HCT116 (cell line): ENCODE results near the gene UBE3C. TPM values are rescaled to one million over a fixed set of nuclear protein-coding genes. Genes with fewer than 3 reads are reported as not detected.

Source experiments
- ATAC-seq: fragments of 200-7000 bp; cut with Tn5 transposase; 2 replicates; pipeline ENCODE4 v1.9.1; 2020; ENCODE audit warnings: mild to moderate bottlenecking, moderate library complexity
- BruUV-seq: library from RNA; stranded (reverse); fragments of 400-500 nt; replicated peaks from 2 replicates; lab custom pipeline; 2021; lab: Mats Ljungman, UMichigan
- CTCF ChIA-PET: fragments of 300-600 bp; sonication (Branson Sonifier 250); formaldehyde crosslinking; loops from one replicate; lab custom pipeline; 2021; ENCODE audit warnings: antibody characterized with exemption; lab: Charles Lee
- POLR2A ChIA-PET: fragments of 300-600, 350-600 bp; sonication (Branson Sonifier 250); formaldehyde crosslinking; loops from one replicate; lab custom pipeline; 2021; ENCODE audit warnings: antibody characterized with exemption; lab: Charles Lee
- RAD21 ChIA-PET, 2 experiments: fragments of 300-600 bp; sonication (Branson Sonifier 250); formaldehyde crosslinking; loops; one replicate each; lab custom pipeline; 2023; ENCODE audit warnings: low total read pairs in 2 of 2; ENCODE audit not compliant: uncharacterized antibody in 2 of 2, unreplicated experiment in 2 of 2, low non-redundant PET in 1 of 2; lab: Charles Lee
- DNase-seq: peaks from one replicate; pipeline ENCODE4 v3.0.0-alpha.2; 2010; ENCODE audit warnings: low read depth, low spot score
- H2AFZ ChIP-seq: fragments of 200-600 bp; shearing (Covaris generic), sonication (generic); 2 replicates; pipeline ENCODE4 v1.6.1; 2017; ENCODE audit warnings: low read depth, mixed run types, mixed read lengths, antibody characterized with exemption, low read length; ENCODE audit not compliant: poor library complexity, severe bottlenecking
- H3K27ac ChIP-seq: 2 replicates; pipeline ENCODE4 v1.5.1; 2012; ENCODE audit warnings: low read depth, low read length
- H3K27me3 ChIP-seq: fragments of 200-600 bp; sonication (generic); 2 replicates; pipeline ENCODE4 v1.6.1; 2016; ENCODE audit warnings: mixed run types, low read length, mixed read lengths; ENCODE audit not compliant: insufficient read depth
- H3K36me3 ChIP-seq, 2 experiments: fragments of 200-500 bp in 1 of 2; fragments of 200-600 bp in 1 of 2; sonication (Bioruptor generic) in 1 of 2; sonication (generic) in 1 of 2; 2 replicates each; pipeline versions ENCODE4 v1.5.1 to v1.6.1; 2014 to 2016; ENCODE audit warnings: low read length in 2 of 2, inconsistent platforms in 1 of 2, mixed read lengths in 1 of 2, mixed run types in 1 of 2; ENCODE audit not compliant: insufficient read depth in 2 of 2, control insufficient read depth in 1 of 2
- H3K4me1 ChIP-seq, 2 experiments: fragments of 200-600 bp in 1 of 2; sonication (generic) in 1 of 2; 2 replicates each; pipeline versions ENCODE4 v1.5.1 to v1.6.1; 2012 to 2017; ENCODE audit warnings: low read length in 2 of 2, inconsistent platforms in 1 of 2, mild to moderate bottlenecking in 1 of 2, mixed read lengths in 1 of 2, mixed run types in 1 of 2, moderate library complexity in 1 of 2; ENCODE audit not compliant: insufficient read depth in 2 of 2, control insufficient read depth in 1 of 2
- H3K4me2 ChIP-seq: fragments of 200-600 bp; sonication (generic); 2 replicates; pipeline ENCODE4 v1.6.1; 2017; ENCODE audit warnings: mixed run types, low read length, mixed read lengths
- H3K4me3 ChIP-seq, 2 experiments: fragments of 200-600 bp in 1 of 2; sonication (generic) in 1 of 2; replicated peaks in 1 of 2; 2 replicates each; pipeline ENCODE4 v1.5.1; 2011 to 2016; ENCODE audit warnings: low read length in 2 of 2, control low read depth in 1 of 2, low read depth in 1 of 2, mild to moderate bottlenecking in 1 of 2, mixed read lengths in 1 of 2, mixed run types in 1 of 2
- H3K79me2 ChIP-seq: fragments of 200-600 bp; sonication (generic); 2 replicates; pipeline ENCODE4 v1.6.1; 2017; ENCODE audit warnings: mild to moderate bottlenecking, mixed run types, low read length, moderate library complexity, mixed read lengths; ENCODE audit not compliant: insufficient read depth
- H3K9ac ChIP-seq: fragments of 200-600 bp; sonication (generic); 2 replicates; pipeline ENCODE4 v1.6.1; 2016; ENCODE audit warnings: low read length, mixed read lengths
- H3K9me2 ChIP-seq: fragments of 200-600 bp; sonication (generic), shearing (Covaris generic); 2 replicates; pipeline ENCODE4 v1.6.1; 2017; ENCODE audit warnings: mixed run types, mild to moderate bottlenecking, moderate library complexity; ENCODE audit not compliant: insufficient read depth
- H3K9me3 ChIP-seq, 2 experiments: fragments of 200-500 bp in 1 of 2; fragments of 200-600 bp in 1 of 2; sonication (Bioruptor generic) in 1 of 2; sonication (generic) in 1 of 2; 2 replicates each; pipeline ENCODE4 v1.6.1; 2014 to 2017; ENCODE audit warnings: low read length in 2 of 2, mixed read lengths in 2 of 2, inconsistent platforms in 1 of 2, low read depth in 1 of 2, mild to moderate bottlenecking in 1 of 2, mixed run types in 1 of 2, moderate library complexity in 1 of 2; ENCODE audit not compliant: control insufficient read depth in 1 of 2, insufficient read depth in 1 of 2
- H4K20me1 ChIP-seq: fragments of 200-600 bp; sonication (generic), shearing (Covaris generic); 2 replicates; pipeline ENCODE4 v1.6.1; 2017; ENCODE audit warnings: mixed run types, mild to moderate bottlenecking, moderate library complexity; ENCODE audit not compliant: insufficient read depth
- CBX3 ChIP-seq: IDR thresholded peaks from 2 replicates; pipeline ENCODE4 v1.6.1; 2012; ENCODE audit warnings: low read depth
- EZH2phosphoT487 ChIP-seq: fragments of 200-600 bp; IDR thresholded peaks from 2 replicates; pipeline ENCODE4 v1.6.1; 2018; ENCODE audit warnings: antibody characterized with exemption, borderline replicate concordance
- FOSL1 ChIP-seq: IDR thresholded peaks from 2 replicates; pipeline ENCODE4 v1.6.1; 2012; ENCODE audit warnings: low read depth
- POLR2A ChIP-seq: IDR thresholded peaks from 2 replicates; pipeline ENCODE4 v1.7.0; 2011; ENCODE audit warnings: borderline replicate concordance; ENCODE audit not compliant: insufficient read depth, insufficient read length; ENCODE audit errors: extremely low read depth
- RAD21 ChIP-seq: IDR thresholded peaks from 2 replicates; pipeline ENCODE4 v1.6.1; 2012; ENCODE audit warnings: low read depth, mild to moderate bottlenecking
- REST ChIP-seq: IDR thresholded peaks from 2 replicates; pipeline ENCODE4 v1.6.1; 2012; ENCODE audit warnings: low read depth
- SIN3A ChIP-seq: IDR thresholded peaks from 2 replicates; pipeline ENCODE4 v1.6.1; 2012; ENCODE audit warnings: low read depth
- SRF ChIP-seq: IDR thresholded peaks from 2 replicates; pipeline ENCODE4 v1.6.1; 2012; ENCODE audit warnings: low read depth
- ZFX ChIP-seq: fragments of 450-650 bp; IDR thresholded peaks from 2 replicates; pipeline ENCODE4 v1.6.1; 2017
- intact Hi-C: fragments of 100-400 bp; cut with micrococcal nuclease; formaldehyde crosslinking; loops from 2 replicates; pipeline ENCODE4 v1.10.0; 2022
- total RNA-seq: library from RNA; stranded (reverse); gene quantifications from one replicate; pipeline ENCODE4 v1.2.1, GENCODE V29; 2021; ENCODE audit not compliant: unreplicated experiment

The UBE3C gene
- total RNA-seq, 1 experiment from 2014 or later, result 68.3 TPM

GRCh38 chr7:157263156-157263555, 124.4 kb downstream of the UBE3C start:
- DNase-seq (no peak), ATAC-seq (no peak)
- Histone ChIP-seq H3K4me3 (no peak overlapping the region), H3K27me3 (no peaks in the 10 kb centered on the region), H2AFZ (no peak overlapping the region), H3K79me2 (no peaks in the 10 kb centered on the region), H3K4me1 (no peaks in the 10 kb centered on the region), H3K9me2 (no peaks in the 10 kb centered on the region), H3K36me3 (peaks cover 39 to 40% of the 10 kb centered on the region in 2 experiments), H3K9me3 (no peaks in the 10 kb centered on the region), H3K27ac (no peak overlapping the region), H4K20me1 (no peaks in the 10 kb centered on the region), H3K4me2 (no peak overlapping the region), H3K9ac (no peak overlapping the region)
- no TSS peak for BruUV-seq
- no peak for TF ChIP-seq EZH2phosphoT487
- no peak for TF ChIP-seq POLR2A
- TF ChIP-seq RAD21, result no peak
- no peak for TF ChIP-seq FOSL1
- TF ChIP-seq SIN3A, result no peak
- no peak for TF ChIP-seq REST
- TF ChIP-seq SRF, result no peak
- ChIA-PET RAD21 (no interaction called here), POLR2A (no interaction called here), CTCF (no interaction called here)
- intact Hi-C loops, result no loop called here

DNA sequence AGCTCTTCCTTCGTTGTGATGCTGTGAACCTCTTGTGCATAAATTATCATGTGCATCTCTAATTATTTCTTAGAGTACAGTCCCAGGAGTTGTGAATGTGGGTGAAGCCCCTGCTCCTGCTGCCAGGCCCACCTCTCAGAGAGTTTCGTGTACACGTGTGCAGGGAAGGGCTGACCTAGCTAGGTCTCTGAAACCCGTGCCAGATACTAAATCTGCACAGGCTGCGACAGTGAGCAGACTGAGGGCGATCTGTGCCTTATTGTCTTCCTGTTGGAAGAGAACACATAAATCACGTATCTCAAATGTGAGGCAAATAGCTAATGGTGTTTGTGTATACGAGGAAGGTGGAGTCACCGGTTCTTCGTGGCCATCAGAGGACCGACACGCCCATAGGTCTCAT, 126.3 kb downstream of the UBE3C start:
- H3K9me3 ChIP-seq, result no peaks in the 10 kb centered on the region
- no peak for DNase-seq
- ChIA-PET RAD21 (no interaction called here), POLR2A (no interaction called here), CTCF (no interaction called here)
- H3K27ac ChIP-seq, result no peak overlapping the region
- TF ChIP-seq ZFX (no peak), CBX3 (no peak), EZH2phosphoT487 (no peak)
- H3K9ac ChIP-seq, result no peak overlapping the region
- no TSS peak for BruUV-seq
- no peak for ATAC-seq
- H3K4me2 ChIP-seq, result no peak overlapping the region
- no peaks in the 10 kb centered on the region for H3K79me2 ChIP-seq
- H3K9me2 ChIP-seq, result no peaks in the 10 kb centered on the region
- intact Hi-C loops, result no loop called here
- H3K27me3 ChIP-seq, result no peaks in the 10 kb centered on the region
- no peaks in the 10 kb centered on the region for H4K20me1 ChIP-seq
- H3K4me1 ChIP-seq, result no peaks in the 10 kb centered on the region
- H2AFZ ChIP-seq, result no peak overlapping the region
- H3K36me3 ChIP-seq, result peaks cover 28 to 39% of the 10 kb centered on the region in 2 experiments
- H3K4me3 ChIP-seq, result no peak overlapping the region
